Muscle of arm (tissue), 12 donors: ENCODE data around the gene CENPC. TPM values are rescaled to one million over a fixed set of nuclear protein-coding genes. Genes with fewer than 3 reads are reported as not detected.
"Not testable (repeated sequence)": the region's sequence is repeated elsewhere in the genome, so short reads cannot be mapped to it uniquely, and the experiment has no call there.

Experiments
- DNase-seq: peaks from one replicate; pipeline ENCODE4 v3.0.0-alpha.2; 2013
- polyA plus RNA-seq, 12 donors: library from polyadenylated mRNA; unstranded; fragments of 120-200 nt; gene quantifications; one replicate each; pipeline ENCODE4 v1.2.1, GENCODE V29; 2013; ENCODE audit not compliant: insufficient read length in 12 of 12

The CENPC gene
- polyA plus RNA-seq, 12 donors: 11.8 to 24.5 (median 17.0) TPM; not detected in 1

DNA sequence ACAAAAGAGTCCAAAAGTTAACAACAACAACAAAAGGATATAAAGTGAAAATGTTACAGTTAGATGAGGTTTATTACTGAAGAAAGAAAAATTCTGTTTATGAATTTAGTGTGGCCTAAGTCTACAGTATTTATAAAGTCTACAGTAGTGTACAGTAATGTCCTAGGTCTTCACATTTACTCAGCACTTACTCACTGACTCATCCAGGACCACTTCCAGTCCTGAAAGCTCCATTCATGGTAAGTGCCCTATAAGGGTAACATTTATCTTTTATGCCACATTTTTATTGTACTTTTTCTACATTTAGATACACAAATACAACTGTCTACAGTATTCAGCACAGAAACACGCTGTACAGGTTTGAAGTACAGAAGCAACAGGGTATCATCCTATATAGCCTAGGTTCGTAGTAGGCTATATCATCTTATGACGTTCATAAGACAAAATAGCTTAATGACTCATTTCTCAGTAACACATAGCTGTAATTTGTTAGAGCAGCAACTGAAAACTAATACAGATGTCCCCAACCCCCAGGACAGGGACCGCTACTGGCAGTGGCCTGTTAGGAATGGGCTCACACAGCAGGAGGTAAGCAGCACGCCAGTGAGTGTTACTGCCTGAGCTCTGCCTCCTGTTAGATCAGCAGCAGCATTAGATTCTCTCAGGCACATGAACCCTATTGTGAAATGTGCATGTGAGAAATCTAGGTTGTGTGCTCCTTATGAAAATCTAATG lies 61.3 kb downstream of the CENPC start:
- no peak for DNase-seq

DNA sequence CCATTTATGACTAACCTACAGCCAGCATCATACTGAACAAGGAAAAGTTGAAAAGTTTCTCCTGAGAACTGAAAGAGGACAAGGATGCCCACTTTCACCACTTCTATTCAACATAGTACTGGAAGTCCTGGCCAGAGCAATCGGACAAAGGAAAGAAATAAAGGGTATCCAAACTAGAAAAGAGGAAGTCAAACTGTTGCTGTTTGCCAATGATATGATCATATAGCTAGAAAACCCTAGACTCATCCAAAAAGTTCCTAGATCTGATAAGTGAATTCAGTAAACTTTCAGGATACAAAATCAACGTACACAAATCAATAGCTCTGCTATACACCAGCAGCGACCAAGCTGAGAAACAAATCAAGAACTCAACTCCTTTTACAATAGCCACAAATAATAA lies 64.5 kb downstream of the CENPC start:
- no peak for DNase-seq

DNA sequence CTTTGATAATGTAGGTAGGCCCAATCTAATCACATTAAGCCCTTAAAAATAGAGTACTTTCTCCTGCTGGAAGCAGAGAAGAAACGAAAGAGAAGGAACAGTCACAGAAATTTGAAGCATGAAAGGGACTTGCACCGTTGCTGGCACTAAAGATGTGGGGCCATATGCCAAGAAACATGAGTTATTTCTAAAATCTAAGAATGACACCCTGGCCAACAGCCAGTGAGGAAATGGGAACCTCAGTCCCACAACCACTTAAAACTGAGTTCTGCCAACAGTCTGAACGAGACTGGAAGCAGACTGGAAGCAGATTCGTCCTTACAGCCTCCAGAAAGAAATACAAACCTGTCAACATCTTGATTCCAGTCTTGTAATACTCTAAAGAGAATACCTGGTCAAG lies 70.1 kb downstream of the CENPC start:
- DNase-seq: no peak

DNA sequence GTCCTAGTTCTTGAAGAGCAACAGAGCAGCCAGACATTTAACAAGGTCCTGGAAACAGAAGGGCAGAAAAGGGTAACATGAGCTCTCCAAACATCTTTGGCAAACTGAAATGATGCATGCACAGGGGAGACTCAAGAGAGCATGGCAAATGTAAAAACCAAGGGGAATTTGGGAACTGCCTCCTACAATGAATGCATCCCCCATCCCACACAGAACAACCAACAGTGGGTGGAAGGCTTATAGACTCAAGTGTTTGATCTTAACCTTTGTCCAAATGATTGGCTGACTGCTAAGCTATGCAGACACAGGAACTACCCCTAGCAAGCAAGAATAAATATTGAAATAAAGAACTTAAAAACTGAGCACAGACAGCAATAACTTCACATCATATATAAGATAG lies 74.4 kb downstream of the CENPC start:
- no peak for DNase-seq

DNA sequence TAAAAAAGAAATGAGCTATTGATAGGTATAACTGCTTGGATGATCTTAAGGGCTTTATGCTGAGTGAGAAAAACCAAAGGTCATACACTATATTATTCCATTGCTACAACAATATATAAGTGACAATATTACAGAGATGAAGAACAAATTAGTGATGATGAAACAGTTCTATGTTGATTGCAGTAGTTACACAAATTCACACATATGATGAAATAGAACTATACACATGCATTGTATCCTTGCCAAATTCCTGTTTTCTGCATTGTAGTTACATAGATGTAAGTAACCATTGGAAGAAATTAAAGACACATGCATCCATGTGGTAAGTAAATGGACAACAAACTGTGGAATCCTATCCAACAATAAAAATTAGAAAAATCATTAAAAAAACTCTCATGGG lies 76.5 kb downstream of the CENPC start:
- DNase-seq: no peak

DNA sequence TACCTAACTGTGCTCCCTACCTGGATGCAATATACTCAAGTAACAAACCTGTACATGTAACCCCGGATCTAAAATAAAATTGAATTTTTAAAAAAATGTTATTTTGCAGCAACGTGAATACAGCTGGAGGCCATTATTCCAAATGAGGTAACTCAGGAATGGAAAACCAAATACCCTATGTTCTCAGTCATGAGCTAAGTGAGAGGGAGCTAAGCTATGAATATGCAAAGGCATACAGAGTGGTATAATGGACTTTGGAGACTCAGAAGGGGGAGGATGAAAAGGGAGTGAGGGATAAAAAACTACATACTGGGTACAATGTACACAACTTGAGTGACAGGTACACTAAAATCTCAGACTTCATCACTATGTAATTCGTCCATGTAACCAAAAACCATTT lies 78.6 kb downstream of the CENPC start:
- DNase-seq: no peak

DNA sequence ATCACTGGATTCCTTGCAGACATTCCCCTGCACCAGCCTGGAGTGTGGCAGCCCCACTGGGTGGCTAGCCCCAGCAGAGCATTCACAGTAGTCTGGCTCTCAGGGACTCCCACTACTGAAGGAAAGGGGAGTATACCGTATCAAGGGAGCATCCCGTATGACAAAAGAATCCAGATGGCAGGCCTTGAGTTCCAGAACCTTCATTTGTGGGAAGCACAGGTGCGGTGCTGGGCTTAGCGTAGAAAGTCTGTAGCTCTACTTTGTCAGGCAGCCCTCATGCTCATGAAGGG lies 79.6 kb downstream of the CENPC start:
- no peak for DNase-seq

DNA sequence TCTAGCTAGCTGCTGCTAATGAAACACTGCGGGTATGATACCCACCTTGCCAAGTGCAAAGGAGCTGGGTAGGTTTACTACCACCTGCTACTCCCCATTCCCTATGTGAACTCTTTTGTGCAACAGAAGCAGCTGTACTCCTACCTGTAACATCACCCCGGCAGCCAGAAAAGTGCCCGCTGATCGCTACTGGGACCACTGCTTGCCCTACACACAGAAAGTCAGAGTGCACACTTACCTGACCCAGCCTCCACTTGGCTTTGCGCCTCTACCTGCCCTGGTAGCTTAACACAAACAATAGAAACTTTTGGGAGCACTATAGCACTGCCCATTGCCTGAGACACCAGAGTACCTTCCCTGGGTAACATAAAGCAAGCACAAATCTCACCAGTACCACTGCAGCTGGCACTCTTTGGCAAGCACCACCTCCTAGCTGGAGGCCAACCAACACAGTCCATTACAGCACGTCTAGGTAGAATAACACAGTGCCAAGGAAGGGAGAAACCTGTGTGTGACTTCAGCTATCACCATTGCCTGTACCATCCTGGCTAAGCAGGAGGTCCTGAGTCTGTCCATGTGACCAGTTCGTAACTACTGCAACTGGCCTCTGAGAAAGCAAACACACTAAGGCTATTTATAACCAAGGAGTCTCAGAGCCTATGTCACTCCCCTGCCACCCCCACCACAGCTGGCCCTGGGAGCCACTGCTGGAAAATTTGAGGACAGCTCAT lies 80.1 kb downstream of the CENPC start:
- no peak for DNase-seq

DNA sequence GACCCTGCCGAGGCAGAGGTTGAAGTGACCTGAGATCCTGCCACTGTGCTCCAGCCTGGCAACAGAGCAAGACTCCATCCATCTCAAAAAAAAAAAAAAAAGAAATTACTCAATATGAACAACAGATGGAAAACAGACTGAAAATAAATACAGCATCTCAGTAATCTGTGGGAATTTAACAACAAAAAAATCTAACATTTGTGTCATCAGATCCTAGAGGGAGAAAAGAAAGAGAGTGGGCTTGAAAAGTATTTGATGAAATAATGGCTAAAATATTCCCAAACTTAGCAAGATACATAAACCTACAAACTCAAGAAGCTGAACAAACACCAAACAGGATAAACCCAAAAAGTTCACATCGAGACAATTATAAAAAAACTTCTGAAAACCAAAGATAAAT lies 84.7 kb downstream of the CENPC start:
- DNase-seq: no peak

DNA sequence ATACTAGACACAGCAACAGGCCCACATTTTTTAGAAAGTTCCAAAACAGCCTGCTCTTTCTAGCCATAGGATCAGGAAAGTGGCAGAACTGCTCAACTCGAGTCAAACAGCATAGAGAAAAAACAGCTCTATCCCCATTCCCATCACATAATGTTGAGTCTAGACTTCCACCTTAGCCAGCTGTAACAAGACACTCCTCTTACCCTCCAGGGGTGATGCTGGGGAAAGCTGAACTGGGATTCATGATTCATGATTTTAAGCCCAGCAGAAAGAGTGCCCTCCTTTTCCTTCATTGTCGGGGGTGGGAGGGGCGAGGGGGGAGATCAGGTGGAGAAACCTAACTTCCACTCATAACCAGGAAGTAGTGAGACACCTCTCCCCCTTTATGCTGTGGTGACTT lies 86.1 kb downstream of the CENPC start:
- DNase-seq: no peak

DNA sequence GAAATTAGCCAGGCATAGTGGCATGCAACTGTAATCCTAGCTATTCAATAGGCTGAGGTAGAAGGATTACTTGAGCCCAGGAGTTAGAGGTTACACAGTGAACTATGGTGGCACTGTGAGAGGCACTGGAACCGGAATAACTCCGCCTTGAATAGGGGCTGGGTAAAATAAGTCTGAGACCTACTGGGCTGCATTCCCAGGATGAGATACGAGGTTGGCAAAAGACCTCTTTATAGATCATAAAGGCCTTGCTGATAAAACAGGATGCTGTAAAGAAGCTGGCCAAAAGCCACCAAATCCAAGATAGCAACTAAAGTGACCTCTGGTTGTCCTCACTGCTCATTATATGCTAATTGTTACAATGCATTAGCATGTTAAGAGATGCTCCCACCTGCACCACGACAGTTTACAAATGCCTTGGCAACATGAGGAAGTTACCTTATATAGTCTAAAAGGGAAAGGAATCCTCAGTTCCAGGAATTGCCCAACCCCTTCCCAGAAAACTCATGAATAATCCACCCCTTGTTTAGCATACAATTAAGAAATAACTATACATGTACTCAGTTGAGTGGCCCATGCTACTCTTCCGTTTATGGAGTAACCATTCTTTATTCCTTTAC lies 88.6 kb downstream of the CENPC start:
- DNase-seq: no peak

DNA sequence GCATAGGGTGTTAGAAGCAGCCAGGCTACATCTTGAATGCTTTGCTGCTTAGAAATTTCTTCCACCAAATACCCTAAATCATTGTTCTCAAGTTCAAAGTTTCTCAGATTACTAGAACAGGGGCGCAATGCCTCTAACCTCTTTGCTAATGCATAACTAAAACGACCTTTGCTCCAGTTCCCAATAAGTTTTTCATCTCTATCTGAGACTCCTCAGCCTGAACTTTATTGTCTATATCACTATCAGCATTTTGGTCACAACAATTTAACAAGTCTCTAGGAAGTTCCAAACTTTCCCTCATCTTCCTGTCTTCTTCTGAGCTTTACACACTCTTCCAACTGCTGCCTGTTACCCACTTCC lies 92.5 kb downstream of the CENPC start:
- not testable (repeated sequence) for DNase-seq

DNA sequence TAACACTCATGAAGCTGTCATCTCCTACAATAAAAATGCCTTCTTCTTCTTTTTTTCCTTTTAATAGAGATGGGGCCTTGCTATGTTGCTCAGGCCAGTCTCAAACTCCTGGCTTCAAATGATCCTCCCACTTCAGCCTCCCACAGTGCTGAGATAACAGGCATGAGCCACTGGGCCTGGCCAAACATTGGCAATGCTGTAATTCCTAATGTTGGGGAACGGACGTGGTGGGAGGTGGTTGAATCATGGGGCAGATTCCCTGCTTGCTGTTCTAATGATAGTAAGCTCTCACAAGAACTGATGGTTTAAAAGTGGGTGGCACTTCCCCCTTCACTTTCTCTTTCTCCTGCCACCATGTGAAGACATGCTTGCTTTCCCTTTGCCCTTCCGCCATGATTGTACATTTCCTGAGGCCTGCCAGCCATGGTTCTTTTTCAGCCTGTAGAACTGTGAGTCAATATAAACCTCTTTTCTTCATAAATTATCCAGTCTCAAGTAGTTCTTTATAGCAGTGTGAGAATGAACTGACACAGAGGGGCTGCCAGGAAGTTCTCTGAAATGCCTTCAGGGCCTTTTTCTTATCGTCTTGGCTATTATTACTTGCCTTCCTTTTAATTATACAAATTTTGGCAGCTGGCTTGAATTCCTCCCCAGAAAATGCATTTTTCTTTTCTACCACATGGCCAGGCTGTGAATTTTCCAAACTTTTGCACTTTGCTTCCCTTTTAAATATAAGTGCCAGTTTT lies 93.0 kb downstream of the CENPC start:
- DNase-seq: no peak

DNA sequence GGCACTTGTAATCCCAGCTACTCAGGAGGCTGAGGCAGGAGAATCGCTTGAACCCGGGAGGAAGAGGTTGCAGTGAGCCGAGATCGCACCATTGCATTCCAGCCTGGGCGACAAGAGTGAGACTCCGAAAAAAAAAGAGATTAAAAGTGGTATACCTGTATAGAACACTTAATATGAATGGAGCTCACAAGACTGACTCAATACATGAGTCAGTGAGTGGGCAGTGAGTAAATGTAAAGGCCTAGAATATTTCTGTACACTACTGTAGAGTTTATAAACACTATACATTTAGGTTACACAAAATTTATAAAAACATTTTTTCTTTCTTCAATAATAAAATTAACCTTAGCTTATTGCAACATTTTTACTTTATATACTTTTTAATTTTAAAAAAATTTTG lies 93.8 kb downstream of the CENPC start:
- DNase-seq: no peak

DNA sequence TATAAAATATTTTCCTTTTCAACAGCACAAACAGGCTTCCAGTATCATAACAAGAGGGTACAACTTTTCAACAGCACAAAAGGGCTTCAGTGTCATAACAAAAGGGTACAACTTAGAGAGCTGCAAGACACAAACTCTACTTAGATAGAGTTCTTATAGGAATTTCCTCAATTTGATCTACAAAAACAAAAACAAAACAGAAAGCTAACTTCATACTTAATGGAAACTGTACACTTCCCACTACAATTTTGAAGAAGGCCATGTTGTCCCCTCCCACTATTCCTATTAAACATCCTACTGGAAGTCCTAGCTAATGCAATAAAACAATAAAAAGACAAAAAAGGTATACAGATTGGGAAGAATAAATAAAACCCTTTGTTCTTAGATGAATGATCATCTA lies 96.7 kb downstream of the CENPC start:
- DNase-seq: no peak

DNA sequence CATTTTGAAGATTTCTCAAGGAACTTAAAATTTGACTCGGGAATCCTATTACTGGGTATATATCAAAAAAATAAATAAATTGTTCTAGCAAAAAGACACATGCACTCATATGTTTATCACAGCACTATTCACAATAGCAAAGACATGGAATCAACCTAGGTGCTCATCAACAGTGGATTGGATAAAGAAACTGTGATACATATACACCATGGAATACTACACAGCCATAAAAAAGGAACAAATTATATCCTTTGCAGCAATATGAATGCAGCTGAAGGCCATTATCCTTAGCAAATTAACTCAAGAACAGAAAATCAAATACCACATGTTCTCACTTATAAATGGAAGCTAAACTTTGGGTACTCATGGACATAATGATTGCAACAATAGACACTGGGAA lies 97.4 kb downstream of the CENPC start:
- DNase-seq: no peak

DNA sequence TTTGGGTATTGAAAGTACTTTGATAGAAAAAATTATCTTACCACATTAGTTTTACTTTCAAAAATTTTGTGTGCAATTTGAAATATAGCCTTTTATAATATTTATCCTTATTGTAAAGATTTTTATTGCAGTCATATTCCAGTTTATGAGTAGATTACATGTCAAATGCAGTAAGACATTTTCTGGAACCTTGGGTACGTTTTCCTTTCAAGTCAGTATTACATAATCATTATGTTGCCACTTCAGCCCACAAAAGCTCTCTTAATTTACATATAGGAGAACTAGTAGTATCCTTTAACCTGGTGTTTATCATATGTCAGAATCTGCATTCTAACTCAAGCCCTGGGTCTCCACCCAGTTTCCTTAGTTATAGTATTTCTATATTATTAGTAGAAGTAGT lies 98.5 kb downstream of the CENPC start:
- no peak for DNase-seq

DNA sequence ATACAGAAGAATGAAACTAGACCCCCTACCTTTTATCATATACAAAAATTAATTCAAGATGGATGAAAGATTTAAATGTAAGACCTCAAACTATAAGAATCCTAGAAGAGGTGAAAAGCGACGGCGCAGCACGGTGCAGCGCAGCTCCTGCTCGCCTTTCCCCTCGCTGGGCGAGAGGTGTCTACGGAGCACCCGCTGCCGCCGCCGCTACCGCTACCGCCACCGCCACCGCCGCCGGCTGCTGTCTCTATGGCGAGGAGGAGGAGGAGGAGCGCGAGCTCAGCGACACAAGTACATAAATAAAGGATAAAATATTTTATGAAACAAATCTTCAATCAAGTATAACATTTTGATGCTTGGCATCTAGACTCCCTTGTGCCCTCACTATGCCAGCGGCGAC lies 99.4 kb downstream of the CENPC start:
- DNase-seq: not testable (repeated sequence)

DNA sequence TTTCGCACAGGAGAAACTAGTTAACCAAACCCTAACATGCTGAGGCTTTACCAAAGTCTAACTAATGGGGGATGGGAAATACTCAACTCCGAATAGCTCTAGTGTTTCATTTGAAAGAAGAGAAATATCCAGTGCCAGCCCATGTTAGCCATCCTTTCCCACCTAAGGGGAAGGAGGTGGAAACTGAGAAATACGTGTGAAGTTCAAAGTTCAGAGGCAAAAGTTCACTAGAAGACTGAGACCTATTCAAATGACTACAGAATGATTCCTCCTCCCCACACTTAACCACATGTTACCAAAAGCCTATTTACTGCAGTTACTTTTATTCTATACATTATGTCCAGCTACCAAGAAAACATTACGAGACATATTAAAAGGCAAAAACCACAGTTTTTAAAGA lies 106.3 kb downstream of the CENPC start:
- no peak for DNase-seq

DNA sequence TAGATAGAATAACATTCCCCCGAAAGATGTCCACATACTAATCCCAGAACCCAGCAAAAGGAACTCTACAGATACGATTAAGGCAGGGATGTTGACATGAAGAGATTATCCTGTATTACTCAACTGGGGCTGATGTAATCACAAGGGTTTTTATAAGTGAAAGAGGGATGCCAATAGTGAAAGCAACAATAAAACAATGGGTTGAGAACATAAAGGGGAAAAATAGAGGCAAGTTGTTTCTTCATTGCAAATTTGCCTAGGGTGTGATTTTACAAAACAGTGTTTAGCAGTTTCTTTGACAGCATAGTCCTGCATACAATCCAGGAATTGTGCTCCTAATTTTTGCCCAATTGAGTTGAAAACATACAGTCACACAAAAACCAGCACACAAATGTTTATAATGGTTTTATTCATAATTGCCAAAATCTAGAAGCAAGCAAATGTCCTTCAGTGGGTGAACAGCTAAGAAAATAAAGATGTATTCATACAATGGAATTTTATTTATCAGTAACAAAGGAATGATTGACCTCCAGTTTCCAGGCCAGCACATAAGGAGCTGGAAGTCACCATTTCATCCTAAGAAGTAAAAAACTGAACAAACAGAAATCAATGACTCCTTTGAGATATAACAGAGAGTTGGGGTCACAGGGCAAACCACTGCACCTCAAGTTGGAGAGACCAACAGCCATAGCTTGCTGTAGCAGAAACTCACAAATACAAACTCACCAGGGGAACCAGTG lies 107.2 kb downstream of the CENPC start:
- DNase-seq: no peak

DNA sequence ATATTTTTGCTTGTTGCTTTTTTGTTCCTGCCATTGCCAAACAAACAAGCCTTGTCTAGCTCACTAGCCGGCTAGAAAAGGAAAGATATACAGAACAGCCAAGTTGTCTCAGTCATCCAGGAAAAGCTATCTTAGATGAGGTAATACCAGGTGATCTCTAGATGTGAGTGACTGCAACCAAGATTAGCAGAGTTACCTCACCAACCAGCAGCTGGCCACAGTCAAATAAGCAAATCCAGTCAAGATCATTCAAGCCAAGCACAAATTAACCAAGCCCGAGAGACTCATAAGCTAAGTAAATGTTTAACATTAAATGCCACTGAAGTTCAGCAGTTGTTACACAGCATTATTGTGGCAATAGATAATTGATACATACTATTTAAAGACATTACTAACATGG lies 108.6 kb downstream of the CENPC start:
- no peak for DNase-seq

DNA sequence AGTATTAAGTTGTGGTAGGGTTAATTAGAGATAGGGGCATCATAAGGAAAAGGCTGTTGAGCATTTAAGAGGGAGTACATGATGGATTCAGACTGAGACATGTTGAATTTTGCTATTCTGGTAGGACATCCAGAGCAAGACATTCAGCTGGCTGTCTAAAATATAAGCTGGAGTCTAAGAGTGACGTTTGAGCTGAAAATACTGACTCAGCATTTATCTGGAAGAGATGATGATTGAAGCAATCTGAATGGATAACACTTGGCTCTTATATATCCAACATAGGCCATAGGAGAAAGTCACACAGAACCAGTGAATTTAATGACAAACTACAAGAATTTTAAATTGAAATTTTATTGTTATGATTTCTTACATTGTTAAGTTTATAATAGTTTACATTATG lies 114.3 kb downstream of the CENPC start:
- no peak for DNase-seq
